Measurements from ENCODE around the gene KCNG2.

DNA sequence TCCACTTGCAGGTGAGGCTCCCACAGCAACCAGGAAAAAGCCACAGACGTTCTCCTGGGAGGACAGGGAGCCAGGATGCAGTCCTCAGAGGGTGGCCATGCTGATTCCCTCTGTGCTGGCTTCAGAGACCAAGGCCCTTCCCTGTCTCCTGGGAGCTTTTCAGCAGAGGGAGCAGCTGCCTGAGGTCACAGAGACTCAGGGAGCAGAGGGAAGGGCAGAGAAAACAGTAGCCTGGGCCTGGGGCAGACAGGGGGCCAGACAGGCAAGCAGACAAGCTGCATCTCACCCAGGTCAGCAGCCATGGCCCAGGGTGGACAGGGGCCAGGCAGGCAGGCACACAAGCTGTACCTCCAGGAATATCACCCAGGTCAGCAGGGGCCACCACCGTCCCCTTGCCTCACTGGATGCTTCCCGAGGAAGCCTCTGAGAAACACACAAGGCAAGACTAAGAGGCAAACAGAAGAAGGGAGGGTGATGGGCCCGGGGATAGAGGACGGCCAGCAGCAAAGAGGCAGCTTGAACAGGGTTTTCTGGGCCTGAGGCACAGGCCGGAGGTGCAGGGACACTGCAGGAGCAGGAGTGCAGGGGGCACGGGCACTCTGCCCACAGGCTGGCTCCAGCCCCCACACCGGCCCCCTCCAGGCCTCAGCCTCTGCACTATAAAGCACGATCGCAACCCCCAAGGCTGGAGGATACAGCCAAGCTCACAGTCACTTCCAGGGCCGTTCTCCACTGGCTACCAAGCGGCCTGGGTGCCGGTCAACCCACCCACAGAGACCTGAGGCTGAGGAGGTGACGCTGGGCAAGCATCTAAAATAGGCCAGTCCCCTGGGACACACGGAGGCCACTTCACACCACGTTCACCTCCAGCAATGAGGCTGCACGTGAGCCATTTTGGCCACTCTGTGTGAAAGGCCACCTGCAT is 147.6 kb downstream of the KCNG2 start:
- TF ChIP-seq, protein P1, sequence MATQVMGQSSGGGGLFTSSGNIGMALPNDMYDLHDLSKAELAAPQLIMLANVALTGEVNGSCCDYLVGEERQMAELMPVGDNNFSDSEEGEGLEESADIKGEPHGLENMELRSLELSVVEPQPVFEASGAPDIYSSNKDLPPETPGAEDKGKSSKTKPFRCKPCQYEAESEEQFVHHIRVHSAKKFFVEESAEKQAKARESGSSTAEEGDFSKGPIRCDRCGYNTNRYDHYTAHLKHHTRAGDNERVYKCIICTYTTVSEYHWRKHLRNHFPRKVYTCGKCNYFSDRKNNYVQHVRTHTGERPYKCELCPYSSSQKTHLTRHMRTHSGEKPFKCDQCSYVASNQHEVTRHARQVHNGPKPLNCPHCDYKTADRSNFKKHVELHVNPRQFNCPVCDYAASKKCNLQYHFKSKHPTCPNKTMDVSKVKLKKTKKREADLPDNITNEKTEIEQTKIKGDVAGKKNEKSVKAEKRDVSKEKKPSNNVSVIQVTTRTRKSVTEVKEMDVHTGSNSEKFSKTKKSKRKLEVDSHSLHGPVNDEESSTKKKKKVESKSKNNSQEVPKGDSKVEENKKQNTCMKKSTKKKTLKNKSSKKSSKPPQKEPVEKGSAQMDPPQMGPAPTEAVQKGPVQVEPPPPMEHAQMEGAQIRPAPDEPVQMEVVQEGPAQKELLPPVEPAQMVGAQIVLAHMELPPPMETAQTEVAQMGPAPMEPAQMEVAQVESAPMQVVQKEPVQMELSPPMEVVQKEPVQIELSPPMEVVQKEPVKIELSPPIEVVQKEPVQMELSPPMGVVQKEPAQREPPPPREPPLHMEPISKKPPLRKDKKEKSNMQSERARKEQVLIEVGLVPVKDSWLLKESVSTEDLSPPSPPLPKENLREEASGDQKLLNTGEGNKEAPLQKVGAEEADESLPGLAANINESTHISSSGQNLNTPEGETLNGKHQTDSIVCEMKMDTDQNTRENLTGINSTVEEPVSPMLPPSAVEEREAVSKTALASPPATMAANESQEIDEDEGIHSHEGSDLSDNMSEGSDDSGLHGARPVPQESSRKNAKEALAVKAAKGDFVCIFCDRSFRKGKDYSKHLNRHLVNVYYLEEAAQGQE (IDR thresholded peaks at IDR 0.05; ENCODE audit: borderline replicate concordance): no peak
- TF ChIP-seq, protein P2, sequence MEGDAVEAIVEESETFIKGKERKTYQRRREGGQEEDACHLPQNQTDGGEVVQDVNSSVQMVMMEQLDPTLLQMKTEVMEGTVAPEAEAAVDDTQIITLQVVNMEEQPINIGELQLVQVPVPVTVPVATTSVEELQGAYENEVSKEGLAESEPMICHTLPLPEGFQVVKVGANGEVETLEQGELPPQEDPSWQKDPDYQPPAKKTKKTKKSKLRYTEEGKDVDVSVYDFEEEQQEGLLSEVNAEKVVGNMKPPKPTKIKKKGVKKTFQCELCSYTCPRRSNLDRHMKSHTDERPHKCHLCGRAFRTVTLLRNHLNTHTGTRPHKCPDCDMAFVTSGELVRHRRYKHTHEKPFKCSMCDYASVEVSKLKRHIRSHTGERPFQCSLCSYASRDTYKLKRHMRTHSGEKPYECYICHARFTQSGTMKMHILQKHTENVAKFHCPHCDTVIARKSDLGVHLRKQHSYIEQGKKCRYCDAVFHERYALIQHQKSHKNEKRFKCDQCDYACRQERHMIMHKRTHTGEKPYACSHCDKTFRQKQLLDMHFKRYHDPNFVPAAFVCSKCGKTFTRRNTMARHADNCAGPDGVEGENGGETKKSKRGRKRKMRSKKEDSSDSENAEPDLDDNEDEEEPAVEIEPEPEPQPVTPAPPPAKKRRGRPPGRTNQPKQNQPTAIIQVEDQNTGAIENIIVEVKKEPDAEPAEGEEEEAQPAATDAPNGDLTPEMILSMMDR (IDR thresholded peaks at IDR 0.05; ENCODE audit: poor library complexity, severe bottlenecking): no peak
- TF ChIP-seq EP300 (conservative IDR thresholded peaks at IDR 0.05; ENCODE audit: poor library complexity, severe bottlenecking) (no peak), EZH2 (IDR thresholded peaks at IDR 0.05; ENCODE audit: borderline replicate concordance, insufficient read depth, low read length, poor library complexity, severe bottlenecking) (no peak), MXI1 (conservative IDR thresholded peaks at IDR 0.05; ENCODE audit: poor library complexity, severe bottlenecking) (no peak), POLR2AphosphoS5 (IDR thresholded peaks at IDR 0.05) (no peak), TAF1 (IDR thresholded peaks at IDR 0.05; ENCODE audit: low read depth) (no peak)
